ENCODE data around the gene ATP1A1.

ATP1A1 gene

DNA sequence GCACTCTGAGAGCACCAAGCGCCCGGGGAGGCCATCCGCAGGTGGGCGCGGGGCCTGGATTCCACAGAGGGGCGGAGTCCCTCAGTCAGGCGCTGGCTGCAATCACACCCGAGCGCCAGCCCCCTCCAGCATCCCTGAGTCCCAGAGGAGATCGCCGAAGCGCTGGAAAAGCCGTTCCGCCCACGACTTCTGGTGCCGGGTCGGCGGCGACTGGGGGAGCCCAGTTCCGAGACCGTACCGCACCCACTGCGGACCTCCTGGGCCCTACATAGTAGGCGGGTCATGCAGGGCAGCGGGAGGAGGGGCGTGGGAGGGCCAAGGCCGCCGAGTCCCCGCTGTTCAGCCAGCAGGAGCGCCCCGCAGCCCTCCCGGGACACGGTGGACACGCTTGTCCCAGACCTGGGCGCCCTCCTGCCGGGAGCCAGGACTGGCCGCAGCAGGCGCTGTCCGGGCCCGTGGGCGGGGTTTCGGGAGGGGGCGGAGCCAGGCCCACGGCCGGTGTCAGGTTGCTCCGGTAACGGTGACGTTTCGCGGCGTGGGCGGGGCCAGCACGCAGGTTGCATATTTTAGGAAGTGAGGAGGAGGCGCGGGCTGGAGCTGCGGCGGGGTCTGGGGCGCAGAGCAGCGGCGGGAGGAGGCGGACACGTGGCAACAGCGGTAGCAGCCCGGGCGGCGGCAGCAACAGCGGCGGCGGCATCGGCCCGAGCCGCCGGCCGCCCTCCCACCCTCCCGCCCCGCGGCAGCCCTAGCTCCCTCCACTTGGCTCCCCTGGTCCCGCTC lies at the start of gene ATP1A1:
ATP1A1 (plus strand) TSS at position 594 of the 780 bp plus-strand sequence. CDS start 268 bp downstream, outside the sequence.
- DNase-seq = peak; percentile 96

DNA sequence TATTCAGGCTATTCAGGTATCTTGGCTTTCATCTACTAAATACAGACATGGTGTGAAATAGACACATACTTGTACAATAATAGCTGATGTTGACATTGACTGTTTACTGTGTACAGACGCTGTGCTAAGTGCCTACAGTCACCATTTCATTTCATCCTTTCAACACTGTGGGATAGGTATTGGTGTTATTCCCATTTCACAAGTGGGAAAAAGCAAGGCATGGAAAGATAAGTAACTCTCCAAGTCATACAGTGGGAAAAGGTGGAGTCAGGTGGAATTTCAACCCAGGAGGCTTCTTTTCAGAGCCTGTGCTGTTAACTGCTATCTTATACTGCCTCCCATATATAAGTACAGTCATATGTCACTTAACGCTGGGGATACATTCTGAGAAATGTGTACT lies 49.6 kb upstream of the ATP1A1 start:
- no peak for DNase-seq

DNA sequence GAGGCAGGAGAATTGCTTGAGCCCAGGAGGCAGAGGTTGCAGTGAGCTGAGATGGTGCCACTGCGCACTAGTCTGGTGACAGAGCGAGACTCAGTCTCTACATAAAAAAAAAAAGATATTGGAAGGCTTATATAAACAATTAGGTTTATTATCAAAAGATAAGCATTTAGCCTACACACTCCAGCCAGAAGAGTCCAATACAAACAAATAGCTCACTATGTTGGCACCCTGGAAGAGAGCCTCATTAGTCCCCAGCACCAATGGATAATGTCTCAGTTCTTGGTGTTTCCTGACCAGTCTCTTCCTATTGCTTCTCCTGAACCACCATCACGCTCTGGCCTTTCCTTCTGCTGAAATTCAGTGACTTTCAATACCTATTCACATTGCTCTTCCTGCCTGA lies 48.6 kb upstream of the ATP1A1 start:
- DNase-seq = no peak

DNA sequence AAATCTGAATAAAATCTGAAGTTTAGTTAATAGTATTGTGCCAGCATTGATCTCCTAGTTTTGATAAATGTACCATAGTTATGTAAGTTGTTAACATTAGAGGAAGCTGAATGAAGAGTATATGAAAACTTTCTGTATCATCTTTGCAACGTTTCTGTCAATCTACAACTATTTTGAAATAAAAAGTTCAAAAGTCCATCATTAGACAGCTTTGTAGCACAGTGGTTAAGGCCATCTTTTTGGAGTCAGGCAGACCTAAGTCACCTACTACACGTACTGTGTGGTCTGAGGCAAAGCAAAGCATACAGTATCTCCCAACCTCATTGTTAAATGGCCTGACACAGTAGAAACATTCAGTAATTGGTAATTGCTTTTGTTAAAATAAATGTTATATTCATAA lies 47.9 kb upstream of the ATP1A1 start:
- DNase-seq = no peak

DNA sequence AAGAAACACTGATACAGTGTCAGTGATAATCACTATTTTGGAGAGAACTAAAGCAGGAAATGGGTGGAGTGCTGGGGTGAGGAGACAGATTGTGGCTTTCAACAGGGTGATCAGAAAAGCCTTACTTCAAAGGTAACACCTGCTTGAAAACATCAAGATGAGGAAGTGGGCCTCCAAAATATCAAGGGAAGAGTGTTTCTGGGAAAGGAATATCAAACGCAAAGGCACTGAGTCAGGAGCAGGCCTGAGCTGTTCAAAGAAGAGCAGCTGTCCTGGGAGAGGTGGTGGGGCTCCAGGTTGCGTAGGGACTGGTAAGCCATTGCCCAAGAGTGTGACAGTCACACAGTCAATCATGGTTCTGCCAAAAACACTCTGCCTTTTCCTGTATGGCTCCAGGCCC lies 47.1 kb upstream of the ATP1A1 start:
- DNase-seq = no peak

DNA sequence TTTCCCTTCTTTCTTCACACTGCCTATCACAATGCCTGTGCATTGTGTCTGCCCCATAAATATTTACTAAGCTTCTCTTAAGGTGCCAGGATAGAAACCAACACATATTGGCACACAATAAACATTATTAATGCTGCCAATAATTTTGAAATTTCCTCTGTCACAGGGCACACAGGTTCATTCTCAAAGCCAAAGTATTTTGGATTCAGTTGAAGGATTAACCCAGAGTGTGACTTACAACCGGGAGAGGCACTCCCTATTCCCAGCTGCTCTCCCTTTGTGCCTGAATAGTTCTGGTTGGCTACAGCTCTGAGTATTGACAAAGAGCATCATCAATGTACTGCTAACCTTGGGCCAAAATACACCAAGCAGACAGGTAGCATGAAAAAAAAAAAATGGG lies 46.6 kb upstream of the ATP1A1 start:
- DNase-seq = no peak

DNA sequence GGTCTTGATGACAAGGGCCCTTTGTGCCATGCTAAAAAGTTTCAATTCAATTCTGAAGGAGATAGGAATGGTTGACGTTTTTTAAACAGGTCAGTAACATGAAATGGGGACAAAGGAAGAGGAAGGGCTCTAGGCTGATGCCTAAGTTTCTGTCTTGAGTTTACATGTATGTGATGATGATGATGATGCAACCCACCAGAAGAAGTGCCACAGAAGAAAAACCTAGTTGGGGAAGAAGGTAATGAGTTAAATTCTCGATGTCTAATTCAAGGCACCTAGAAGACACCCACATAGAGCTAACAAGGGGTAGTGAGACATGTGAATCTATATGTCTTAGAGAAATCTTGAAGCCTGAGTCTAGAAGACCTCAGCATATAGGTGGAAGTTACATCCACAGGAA lies 44.4 kb upstream of the ATP1A1 start:
- DNase-seq = no peak

DNA sequence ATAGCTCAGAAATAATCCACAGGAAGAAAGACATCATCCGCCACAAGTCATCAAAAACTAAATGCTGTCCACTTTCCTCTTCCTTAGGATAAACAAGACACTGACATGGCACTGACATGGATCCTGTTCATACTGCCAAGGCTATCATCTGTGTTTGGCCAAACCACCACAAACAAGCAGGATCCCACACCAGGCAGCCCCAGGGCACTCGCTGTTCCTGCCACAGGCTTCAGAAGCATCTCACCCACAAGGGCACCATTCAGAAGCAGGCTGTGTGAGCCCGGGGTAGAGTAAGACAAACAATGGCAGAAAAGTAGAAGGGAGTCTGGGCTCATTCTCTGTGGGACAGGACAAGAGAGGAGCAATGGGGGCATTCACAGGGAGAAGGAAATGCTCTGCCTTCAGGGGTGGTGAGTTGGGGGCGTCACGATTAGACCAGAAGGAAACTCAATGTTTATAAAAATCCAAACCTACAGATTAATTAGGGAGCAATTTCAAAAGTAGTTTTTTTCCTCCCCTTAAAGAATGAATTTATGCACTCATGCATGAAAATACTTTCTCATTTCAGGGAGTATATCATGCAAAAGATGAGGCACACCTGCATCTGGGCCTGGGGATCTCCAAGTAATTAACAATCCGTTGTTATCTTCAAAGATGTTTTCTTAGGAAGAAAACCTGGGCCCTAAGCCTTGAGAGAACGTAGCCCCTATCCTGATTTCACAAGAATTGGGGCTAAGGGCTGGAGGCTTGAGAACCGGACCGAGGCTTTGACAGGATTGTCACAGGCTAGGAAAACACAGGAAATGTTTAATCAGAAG lies 43.3 kb upstream of the ATP1A1 start:
- no peak for DNase-seq

DNA sequence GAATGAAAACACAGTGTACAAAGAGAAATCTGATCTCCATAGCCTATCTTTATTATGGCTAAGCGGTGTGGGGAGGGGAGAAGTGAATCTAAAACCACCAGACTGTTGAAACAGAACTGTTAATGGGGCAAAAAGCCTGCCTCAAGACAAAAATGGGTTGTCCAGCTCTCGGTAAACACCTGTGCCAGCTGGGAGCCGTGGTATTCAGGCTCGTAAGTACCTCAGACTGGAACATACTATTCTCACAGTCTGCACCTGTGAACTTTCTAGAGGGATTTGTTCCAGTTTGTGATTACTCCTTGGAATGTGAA lies 42.7 kb upstream of the ATP1A1 start:
- DNase-seq = no peak

DNA sequence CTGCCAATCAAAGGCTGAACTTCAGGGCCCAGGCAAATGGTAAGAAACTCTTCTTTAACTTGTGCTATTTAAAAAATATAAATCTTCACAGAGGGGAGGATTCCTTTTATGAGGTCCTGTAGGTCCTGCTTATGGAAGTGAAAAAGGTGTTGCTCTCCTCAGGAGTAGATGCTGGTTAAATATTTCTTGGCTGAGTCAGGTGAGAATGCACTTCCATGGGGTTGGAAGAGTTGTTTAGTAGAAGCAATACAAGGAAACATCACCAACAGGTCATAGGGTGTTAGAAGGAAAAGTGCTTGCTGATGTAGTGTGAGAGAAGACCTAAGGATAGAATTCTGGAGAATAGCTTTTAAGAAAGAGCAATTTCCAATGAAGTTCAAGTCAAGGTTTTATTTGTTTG lies 42.2 kb upstream of the ATP1A1 start:
- no peak for DNase-seq

DNA sequence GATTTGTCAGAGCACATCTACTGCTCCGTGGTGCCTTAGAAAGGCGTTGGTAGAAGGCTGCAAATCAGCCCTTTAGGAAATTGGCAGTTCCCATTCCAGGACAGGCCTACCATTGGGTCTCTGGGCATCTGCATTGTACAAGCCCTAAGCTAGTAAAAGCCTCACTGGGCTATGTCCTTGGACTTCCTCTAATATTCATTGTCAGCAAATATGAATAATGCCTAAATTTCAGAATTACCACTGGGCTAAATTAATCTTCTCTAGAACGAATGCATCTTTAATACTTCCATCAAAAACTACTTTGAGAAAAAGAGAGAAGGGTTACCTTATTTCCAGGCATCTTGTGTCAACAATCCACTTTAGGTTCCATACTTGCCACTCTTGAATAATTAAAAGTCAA lies 41.5 kb upstream of the ATP1A1 start:
- no peak for DNase-seq

DNA sequence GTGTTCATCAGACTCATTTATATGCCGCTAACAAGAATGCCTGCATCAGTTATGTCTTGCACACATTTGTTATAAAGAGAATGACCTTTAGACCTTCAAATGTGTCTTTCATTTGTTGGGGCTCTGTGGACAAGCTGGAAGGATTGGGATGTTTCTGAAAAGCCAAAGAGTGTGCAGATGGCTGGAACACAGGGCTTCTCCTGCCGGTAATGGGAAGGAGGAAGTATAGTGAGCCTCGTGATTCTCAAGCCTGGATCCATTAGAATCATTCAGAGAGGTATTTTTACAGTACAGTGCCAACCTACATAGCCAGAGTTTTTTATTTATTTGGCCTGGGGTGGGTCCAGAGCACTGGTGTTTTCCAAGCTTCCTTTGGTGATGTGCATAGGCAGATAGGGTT lies 40.6 kb upstream of the ATP1A1 start:
- no peak for DNase-seq

DNA sequence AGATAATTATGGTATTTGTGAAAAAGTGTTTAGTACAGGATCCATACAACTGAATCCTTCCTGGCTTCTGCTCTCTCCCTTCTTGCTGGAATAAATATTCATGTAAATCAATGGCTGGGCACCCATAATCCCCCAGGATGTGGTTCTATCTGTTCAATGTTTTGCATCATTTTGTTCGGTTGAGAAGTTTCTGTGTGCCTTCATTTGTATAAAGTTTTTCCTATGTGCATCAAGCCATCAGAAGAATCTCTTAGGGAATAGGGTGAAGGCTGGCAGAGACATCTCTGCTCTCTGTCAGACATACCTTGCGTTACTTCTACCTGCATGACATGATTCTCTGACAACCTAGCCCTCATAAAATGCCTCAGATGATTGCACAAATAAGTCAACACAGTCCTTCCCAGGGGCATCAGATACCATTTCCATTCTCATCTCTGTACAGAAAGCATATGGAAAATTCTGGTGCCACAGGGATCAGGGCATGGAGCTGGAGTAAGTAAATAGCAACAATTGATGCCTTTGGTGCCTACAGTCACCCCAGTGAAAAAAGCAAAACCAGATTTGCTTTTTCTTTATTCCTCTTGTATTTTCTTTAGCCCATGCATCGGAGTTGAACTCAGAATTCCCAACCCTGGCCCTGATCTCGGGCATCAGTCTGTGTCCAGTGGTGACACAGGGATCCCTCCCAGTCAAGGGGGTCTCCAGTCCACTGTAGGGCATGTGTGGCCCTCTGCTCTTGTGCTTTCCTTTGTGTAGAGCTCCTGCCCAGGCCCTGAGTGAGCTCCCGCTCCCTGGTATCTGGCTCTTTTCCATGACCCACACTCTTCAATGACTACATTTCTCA lies 39.7 kb upstream of the ATP1A1 start:
- no peak for DNase-seq

DNA sequence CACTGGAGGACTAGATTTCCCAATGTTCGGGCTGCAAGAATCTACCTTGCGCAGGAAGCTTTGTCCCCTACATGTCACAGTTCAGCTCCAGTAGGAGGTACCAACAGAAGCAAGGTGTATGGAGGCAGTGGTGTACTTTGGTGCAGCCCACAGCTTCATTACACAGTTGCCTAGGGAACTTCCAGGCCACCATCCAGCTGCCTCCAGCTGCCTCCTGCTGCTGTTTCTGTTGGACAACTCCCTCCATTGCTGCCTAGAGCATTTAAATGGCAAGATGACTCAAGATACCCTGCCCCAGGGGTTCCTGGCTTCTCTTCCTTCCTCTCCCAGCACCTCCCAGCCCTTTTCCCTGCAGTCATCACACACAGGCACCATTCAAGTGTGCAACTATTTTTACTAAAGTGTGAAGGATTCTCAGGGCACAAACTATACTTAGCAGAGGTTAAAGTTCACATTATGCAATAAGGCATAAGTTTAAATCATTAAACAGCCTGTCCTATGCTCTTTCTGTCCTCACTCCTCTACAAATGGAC lies 39.0 kb upstream of the ATP1A1 start:
- no peak for DNase-seq

DNA sequence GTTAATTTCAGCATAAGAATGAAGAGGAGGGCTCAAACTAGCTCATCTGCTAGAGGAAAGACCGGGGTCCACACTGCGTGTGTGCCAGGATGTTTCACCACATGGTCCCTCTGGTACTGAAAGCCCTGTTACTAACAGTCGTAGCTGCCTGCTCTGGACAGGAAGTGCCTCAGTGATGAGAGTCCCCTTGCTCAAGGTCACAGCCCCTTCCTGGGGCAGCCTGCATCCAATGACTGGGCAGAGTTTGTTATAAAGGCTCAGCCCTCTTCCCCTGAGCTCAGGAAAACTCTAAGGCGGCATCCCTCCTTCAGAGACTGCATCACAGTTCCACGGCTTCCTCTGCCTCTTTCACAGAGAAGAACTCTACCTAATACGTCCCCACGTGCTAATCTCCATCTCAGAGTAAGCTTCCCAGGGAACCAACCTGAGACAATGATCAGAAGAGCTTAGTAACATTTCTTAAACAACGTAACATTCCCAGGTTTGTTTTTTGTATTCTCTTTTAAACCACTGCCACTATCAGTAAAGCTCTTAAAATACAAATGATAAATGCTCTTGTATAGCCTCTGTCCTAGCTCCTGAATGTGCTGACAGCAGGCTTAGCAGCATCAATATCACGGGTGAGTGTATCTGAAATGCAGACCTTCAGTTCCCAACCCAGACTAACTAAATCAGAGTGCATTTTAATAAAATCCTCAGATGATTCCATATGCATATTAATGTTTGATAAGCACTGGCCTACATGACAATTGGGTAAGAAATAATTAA lies 38.0 kb upstream of the ATP1A1 start:
- DNase-seq = no peak

DNA sequence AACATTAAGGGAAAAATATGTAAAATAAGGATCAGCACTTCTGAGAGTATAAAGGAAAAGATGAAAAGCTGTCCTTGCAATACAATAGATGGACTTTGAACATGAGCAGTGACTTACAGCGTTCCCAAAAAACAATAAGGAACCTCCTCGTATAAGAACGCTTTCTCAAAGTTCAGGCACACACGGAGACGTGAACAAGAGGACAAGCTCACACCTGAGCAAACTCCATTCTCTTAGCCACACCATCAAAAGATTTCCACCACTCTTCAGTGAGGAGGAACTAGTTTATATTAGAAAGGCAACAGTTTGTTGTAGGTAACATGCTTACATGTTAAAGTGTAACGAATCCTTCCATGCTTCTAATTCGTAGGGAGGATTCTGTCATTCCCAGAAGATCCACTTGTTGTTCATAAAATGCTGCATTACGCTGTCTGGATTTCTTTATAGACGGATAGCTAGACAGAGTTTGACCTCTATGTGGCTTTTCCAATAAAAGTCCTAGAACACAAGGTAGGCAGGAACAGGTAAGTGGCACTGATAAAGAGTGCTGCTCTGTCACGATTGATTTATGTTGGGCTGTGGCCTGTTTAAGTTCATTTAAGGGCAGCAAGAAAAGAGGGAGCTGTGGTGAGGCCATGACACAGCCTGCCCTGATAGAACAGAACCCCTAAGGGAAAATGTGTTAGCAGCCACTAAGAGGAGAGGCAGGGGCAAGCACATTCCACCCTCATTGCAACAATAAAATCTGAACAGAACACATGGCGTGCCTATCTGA lies 37.0 kb upstream of the ATP1A1 start:
- DNase-seq = no peak

DNA sequence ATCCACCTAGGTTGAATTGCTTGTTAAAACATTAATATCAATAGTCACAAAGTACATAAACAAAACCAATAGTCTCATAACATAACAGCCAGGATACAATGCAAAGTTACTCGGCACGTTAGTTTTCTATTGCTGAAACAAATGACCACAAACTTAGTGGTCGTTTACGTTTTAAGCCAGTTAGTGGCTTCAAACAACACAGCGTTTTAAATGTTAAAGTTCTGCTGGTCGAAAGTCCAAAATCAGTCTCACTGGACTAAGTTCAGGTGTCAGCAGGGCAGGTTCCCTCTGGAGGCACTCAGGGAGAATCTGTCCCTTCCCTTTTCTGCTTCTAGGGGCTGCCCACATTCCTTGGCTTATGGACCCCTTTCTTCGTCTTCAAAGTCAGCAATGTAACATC lies 35.6 kb upstream of the ATP1A1 start:
- DNase-seq = no peak

DNA sequence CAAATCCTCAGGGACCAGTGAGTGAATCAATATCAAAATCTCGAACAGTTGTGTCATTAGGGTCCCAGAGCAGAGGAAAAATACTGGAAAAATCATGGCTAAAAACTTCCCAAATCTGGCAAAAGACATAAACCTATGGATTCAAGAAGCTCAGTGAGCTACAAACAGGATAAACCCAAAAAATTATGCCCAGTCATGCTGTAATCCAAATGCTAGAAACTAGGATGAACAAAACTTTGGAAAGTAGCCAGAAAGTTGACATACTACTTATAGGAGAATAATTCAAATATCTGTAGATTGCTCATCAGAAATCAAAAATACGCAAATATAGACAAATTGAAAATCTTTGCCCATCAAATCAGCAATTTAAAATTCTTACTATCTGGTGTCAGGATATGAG lies 34.6 kb upstream of the ATP1A1 start:
- DNase-seq = no peak

DNA sequence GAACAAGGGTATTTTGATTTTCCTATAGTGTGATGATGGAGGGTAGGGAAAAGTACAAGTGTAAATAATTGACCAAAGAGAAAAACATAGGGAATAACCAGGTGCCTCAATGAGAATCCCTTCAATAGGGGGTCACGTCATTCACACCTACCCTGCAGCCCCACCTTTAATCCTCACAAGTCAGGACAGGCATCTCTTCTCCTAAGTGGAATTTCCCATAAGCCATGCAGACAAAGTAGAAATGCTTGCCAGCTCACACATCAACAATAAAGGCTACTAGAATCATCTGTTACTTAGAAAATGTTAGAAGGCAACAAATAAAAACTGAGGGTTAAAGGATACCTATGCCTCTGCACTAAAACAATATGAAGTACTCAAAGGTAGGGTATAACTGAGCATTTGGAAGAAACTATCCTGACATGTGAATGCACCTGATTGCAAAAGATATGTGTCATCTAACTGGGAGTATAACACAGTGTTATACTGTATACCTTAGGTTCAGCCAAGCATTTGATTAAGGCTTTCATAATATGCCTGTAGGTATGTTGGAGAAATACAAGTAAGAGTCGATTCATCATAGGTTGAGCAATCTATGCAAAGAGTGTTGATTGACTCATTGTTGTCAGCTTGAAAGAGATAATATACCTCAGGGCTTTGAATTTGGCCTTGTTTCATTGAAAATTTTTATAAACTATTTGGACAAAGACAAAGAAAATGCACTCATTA lies 32.4 kb upstream of the ATP1A1 start:
- no peak for DNase-seq

DNA sequence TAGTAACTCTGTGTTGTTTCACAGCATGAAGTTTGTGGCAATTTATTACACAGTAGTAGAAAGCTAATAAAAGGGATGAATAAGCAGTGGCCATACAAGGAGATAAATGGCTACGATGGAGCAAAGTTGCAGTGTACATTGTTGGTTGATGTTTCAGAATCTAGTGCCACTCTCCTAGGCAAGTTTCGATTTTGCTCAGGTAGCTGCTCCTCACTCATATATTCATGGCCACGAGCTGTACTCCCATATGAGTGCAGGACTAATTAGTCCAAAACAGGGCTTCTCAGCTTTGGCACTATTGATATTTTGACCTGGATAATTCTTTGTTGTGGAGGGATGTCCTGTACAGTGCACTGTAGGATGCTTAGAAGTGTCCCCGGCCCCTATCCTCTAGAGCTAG lies 30.0 kb upstream of the ATP1A1 start:
- no peak for DNase-seq

DNA sequence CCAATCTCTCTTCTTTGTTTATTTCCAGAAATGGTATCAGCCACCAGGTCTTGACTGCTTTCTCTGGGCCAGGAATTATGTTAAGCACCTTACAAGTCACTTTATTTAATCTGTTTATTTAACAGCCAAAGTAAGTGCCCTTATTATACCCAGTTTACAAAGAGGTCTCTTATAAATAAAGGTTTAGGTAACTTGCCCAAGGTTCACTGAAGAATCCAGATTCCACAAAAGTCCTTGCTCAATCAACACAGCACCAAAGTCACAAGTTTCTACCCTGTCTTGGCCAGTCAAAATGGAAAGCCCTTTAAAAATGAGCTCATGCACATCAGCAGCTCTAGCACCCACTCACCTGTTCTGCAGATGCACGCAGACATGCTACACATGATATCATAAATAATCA lies 28.0 kb upstream of the ATP1A1 start:
- no peak for DNase-seq
